Midbrain (tissue), 1 donor: Measurements from ENCODE around the gene RPRD1B.

Source experiments
- DNase-seq: peaks from one replicate; lab custom pipeline; 2025; lab: John Stamatoyannopoulos, UW

The RPRD1B gene

GRCh38 chr20:38033330-38034107 lies at the start of gene RPRD1B, which contains the start of gene TTI1:
Gene RPRD1B, plus strand, starts transcription at chr20:38033746. Its CDS starts 202 bp downstream, at chr20:38033948.
Gene TTI1, minus strand, starts transcription at chr20:38033456. Its CDS starts 19,640 bp downstream, at chr20:38013816.
- peak; percentile 92 for DNase-seq

- no peak for DNase-seq
These were observed 49.3 kb upstream of the RPRD1B start for GRCh38 chr20:37984018-37984785.

GRCh38 chr20:37986044-37986858 lies 47.3 kb upstream of the RPRD1B start:
- no peak for DNase-seq

- peak; percentile 50 for DNase-seq
These were observed 46.5 kb upstream of the RPRD1B start for GRCh38 chr20:37986873-37987601.

GRCh38 chr20:37987602-37988290 lies 45.8 kb upstream of the RPRD1B start:
- DNase-seq, result no peak

GRCh38 chr20:37988306-37988954 lies 45.1 kb upstream of the RPRD1B start:
- DNase-seq, result no peak

GRCh38 chr20:37989601-37990295 lies 43.8 kb upstream of the RPRD1B start:
- no peak for DNase-seq

- no peak for DNase-seq
These were observed 42.9 kb upstream of the RPRD1B start for GRCh38 chr20:37990571-37991151.

GRCh38 chr20:37991157-37991866 lies 42.2 kb upstream of the RPRD1B start:
- DNase-seq, result no peak

GRCh38 chr20:37991908-37992307 lies 41.6 kb upstream of the RPRD1B start:
- DNase-seq, result no peak

- no peak for DNase-seq
These were observed 40.6 kb upstream of the RPRD1B start for GRCh38 chr20:37992802-37993409.

GRCh38 chr20:37994512-37994911 lies 39.0 kb upstream of the RPRD1B start:
- DNase-seq, result no peak

GRCh38 chr20:37995856-37996605 lies 37.5 kb upstream of the RPRD1B start:
- no peak for DNase-seq

GRCh38 chr20:37997516-37997915 lies 36.0 kb upstream of the RPRD1B start:
- DNase-seq, result no peak

- peak; percentile 62 for DNase-seq
These were observed 33.9 kb upstream of the RPRD1B start for GRCh38 chr20:37999526-38000263.

- no peak for DNase-seq
These were observed 33.3 kb upstream of the RPRD1B start for GRCh38 chr20:38000293-38000692.
